ENCODE results near the gene CROCC2.

DNA sequence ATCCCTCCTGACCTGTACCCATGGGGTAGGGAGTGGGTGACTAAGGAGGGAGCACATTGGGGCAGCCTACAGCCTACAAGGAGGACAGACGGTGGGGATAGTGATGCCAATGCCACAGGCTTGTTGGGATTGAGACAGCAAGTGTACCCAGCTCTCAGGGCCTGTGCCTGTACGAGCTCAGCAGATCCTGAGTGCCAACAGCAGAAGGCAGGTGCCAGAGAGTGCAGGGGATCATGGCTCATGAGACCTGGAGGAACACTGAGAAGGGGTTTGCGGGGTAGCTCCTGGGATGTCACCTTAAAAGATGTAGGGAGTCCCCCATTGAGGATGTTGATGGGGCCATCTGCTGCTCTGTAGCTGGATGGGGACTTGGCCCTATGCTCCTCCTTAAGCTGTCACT, 82.0 kb downstream of the CROCC2 start:
- TF ChIP-seq, protein P1, sequence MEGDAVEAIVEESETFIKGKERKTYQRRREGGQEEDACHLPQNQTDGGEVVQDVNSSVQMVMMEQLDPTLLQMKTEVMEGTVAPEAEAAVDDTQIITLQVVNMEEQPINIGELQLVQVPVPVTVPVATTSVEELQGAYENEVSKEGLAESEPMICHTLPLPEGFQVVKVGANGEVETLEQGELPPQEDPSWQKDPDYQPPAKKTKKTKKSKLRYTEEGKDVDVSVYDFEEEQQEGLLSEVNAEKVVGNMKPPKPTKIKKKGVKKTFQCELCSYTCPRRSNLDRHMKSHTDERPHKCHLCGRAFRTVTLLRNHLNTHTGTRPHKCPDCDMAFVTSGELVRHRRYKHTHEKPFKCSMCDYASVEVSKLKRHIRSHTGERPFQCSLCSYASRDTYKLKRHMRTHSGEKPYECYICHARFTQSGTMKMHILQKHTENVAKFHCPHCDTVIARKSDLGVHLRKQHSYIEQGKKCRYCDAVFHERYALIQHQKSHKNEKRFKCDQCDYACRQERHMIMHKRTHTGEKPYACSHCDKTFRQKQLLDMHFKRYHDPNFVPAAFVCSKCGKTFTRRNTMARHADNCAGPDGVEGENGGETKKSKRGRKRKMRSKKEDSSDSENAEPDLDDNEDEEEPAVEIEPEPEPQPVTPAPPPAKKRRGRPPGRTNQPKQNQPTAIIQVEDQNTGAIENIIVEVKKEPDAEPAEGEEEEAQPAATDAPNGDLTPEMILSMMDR (conservative IDR thresholded peaks at IDR 0.05; ENCODE audit: low read length): no peak
- TF ChIP-seq EZH2phosphoT487 (IDR thresholded peaks at IDR 0.05; ENCODE audit: borderline replicate concordance, low read depth, low read length): no peak
